OCI-LY7 (cell line): ENCODE data around the gene ARFGAP2. TPM values are rescaled to one million over a fixed set of nuclear protein-coding genes. Genes with fewer than 3 reads are reported as not detected.

ENCODE experiments used
- BruUV-seq: library from RNA; stranded (reverse); fragments of 400-500 nt; replicated peaks from 2 replicates; lab custom pipeline; 2021; lab: Mats Ljungman, UMichigan
- CTCF ChIA-PET: fragments of 300-600 bp; sonication (Branson Sonifier 250); formaldehyde crosslinking; loops from one replicate; lab custom pipeline; 2022; ENCODE audit warnings: antibody characterized with exemption; ENCODE audit not compliant: unreplicated experiment; lab: Charles Lee
- POLR2A ChIA-PET: fragments of 300-600 bp; sonication (Branson Sonifier 250); formaldehyde crosslinking; loops from one replicate; lab custom pipeline; 2022; ENCODE audit warnings: antibody characterized with exemption; lab: Charles Lee
- DNase-seq: peaks from one replicate; pipeline ENCODE4 v3.0.0-alpha.2; 2015; ENCODE audit warnings: low spot score
- H2AFZ ChIP-seq: fragments of 200-600 bp; sonication (generic), shearing (Covaris generic); 2 replicates; pipeline ENCODE4 v1.6.1; 2014; ENCODE audit warnings: mild to moderate bottlenecking, antibody characterized with exemption, low read length, moderate library complexity
- H3K27ac ChIP-seq: fragments of 200-600 bp; sonication (generic); 2 replicates; pipeline ENCODE4 v1.5.1; 2014; ENCODE audit warnings: mixed run types, low read depth, mild to moderate bottlenecking, moderate library complexity, low read length, inconsistent platforms; ENCODE audit not compliant: poor library complexity, severe bottlenecking
- H3K36me3 ChIP-seq: fragments of 200-600 bp; sonication (generic); 2 replicates; pipeline ENCODE4 v1.6.1; 2014; ENCODE audit warnings: mild to moderate bottlenecking, antibody characterized with exemption, low read length, moderate library complexity, mixed read lengths; ENCODE audit not compliant: insufficient read depth
- H3K4me1 ChIP-seq: fragments of 200-600 bp; sonication (generic); 2 replicates; pipeline ENCODE4 v1.5.1; 2014; ENCODE audit warnings: mild to moderate bottlenecking, low read length; ENCODE audit not compliant: insufficient read depth, poor library complexity, severe bottlenecking
- H3K4me2 ChIP-seq: fragments of 200-600 bp; sonication (generic); 2 replicates; pipeline ENCODE4 v1.6.1; 2014; ENCODE audit warnings: mild to moderate bottlenecking, low read length
- H3K4me3 ChIP-seq: fragments of 200-600 bp; sonication (generic); 2 replicates; pipeline ENCODE4 v1.5.1; 2014; ENCODE audit warnings: mild to moderate bottlenecking, low read depth, low read length; ENCODE audit not compliant: poor library complexity, severe bottlenecking
- H3K79me2 ChIP-seq: fragments of 200-600 bp; sonication (generic); 2 replicates; pipeline ENCODE4 v1.6.1; 2016; ENCODE audit warnings: low read depth, mild to moderate bottlenecking, low read length, moderate library complexity, mixed read lengths; ENCODE audit not compliant: insufficient read depth
- H3K9me2 ChIP-seq: fragments of 200-600 bp; sonication (generic); 2 replicates; pipeline ENCODE4 v1.6.1; 2016; ENCODE audit warnings: mild to moderate bottlenecking, low read length, mixed read lengths; ENCODE audit not compliant: insufficient read depth
- H3K9me3 ChIP-seq: fragments of 200-600 bp; sonication (generic); 2 replicates; pipeline ENCODE4 v1.6.1; 2014; ENCODE audit warnings: mild to moderate bottlenecking, mixed run types, low read length, mixed read lengths
- H4K20me1 ChIP-seq: fragments of 200-600 bp; sonication (generic); 2 replicates; pipeline ENCODE4 v1.6.1; 2014; ENCODE audit warnings: mild to moderate bottlenecking, antibody characterized with exemption, low read length, moderate library complexity, mixed read lengths; ENCODE audit not compliant: insufficient read depth
- EZH2phosphoT487 ChIP-seq: fragments of 200-600 bp; sonication (generic); IDR thresholded peaks from 2 replicates; pipeline ENCODE4 v1.6.1; 2018; ENCODE audit warnings: low read depth, borderline replicate concordance, mild to moderate bottlenecking, mixed run types, antibody characterized with exemption, low read length, moderate library complexity, mixed read lengths
- intact Hi-C: fragments of 100-400 bp; cut with micrococcal nuclease; formaldehyde crosslinking; loops from one replicate; pipeline ENCODE4 v1.10.0; 2022; ENCODE audit not compliant: unreplicated experiment
- total RNA-seq, 2 experiments: library from RNA; depleted of rRNA in 1 of 2; stranded (reverse); fragments of >200 nt in 1 of 2; shearing (Covaris generic) in 1 of 2; gene quantifications; 2 replicates each; pipeline ENCODE4 v1.2.3, GENCODE V29; 2014 to 2022
- TF ChIP-seq, protein P1 (sequence below): fragments of 200-600 bp; sonication (generic); conservative IDR thresholded peaks from 2 replicates; pipeline ENCODE4 v1.5.1; 2014; ENCODE audit warnings: mild to moderate bottlenecking, antibody characterized with exemption, low read length, moderate library complexity, mixed read lengths

ARFGAP2 gene
- total RNA-seq, 2 experiments from 2014 or later, result 116 to 135 TPM

DNA sequence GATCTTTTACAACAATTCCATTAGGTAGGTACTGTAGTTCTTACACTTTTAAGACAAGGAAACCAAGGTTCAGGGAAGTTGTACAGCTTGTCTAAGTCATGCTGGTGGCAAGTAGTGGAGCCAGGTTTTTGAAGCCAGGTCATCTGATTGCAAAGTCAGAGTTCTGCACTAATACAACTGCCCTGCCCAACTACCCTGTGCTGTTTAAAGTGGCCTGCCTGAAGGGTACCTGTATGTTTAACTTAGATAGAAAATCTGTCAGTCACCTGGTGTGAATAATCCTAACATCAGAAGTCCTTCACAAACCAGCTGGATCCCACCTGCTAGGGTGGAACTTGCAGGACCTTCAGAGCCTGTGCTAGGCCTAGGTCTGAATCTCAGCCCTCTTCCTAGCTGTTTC lies 44.2 kb downstream of the ARFGAP2 start:
- H3K4me3 ChIP-seq, result no peak overlapping the region
- no peak for DNase-seq
- CTCF ChIA-PET, result interaction anchor here (1.1 kb wide), 1 partner anchor 20 kb away, joined by 3 read pairs; no protein-coding TSS in a partner anchor
- H4K20me1 ChIP-seq, result no peaks in the 10 kb centered on the region
- POLR2A ChIA-PET, result interaction anchor here (0.6 to 2.4 kb wide), 6 partner anchors 9 to 249 kb away, joined by 3 to 10 read pairs (median 4); no protein-coding TSS in a partner anchor
- no peak overlapping the region for H2AFZ ChIP-seq
- no peak overlapping the region for H3K27ac ChIP-seq
- no peaks in the 10 kb centered on the region for H3K79me2 ChIP-seq
- no peak overlapping the region for H3K4me2 ChIP-seq
- no peaks in the 10 kb centered on the region for H3K9me3 ChIP-seq
- no TSS peak for BruUV-seq
- TF ChIP-seq, protein P1, sequence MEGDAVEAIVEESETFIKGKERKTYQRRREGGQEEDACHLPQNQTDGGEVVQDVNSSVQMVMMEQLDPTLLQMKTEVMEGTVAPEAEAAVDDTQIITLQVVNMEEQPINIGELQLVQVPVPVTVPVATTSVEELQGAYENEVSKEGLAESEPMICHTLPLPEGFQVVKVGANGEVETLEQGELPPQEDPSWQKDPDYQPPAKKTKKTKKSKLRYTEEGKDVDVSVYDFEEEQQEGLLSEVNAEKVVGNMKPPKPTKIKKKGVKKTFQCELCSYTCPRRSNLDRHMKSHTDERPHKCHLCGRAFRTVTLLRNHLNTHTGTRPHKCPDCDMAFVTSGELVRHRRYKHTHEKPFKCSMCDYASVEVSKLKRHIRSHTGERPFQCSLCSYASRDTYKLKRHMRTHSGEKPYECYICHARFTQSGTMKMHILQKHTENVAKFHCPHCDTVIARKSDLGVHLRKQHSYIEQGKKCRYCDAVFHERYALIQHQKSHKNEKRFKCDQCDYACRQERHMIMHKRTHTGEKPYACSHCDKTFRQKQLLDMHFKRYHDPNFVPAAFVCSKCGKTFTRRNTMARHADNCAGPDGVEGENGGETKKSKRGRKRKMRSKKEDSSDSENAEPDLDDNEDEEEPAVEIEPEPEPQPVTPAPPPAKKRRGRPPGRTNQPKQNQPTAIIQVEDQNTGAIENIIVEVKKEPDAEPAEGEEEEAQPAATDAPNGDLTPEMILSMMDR, result no peak
- TF ChIP-seq EZH2phosphoT487, result no peak
- H3K9me2 ChIP-seq, result no peaks in the 10 kb centered on the region
- intact Hi-C loops, result no loop called here
- peaks cover 61% of the 10 kb centered on the region for H3K4me1 ChIP-seq
- peaks cover 1% of the 10 kb centered on the region; the same call in 1 of the 2 replicates for H3K36me3 ChIP-seq

DNA sequence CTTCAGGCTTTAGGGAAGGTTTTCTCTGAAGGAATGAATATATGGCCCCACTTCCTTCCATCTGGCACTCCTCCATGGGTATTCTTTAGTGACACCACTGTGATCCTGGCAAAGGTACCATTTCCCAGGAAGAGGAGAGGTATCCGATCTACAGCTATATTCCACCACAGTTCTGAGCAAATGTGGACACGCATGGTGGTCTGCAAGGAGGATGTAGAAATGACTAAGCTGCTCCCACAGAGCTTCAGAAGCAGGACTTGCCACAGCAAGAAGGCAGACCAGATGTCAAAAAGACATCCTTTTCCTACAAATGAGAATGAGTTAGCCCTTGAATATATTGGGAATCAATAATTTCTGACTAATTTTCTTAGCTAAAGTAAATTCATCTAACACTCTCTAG lies 45.5 kb downstream of the ARFGAP2 start:
- no TSS peak for BruUV-seq
- ChIA-PET POLR2A (interaction anchor here (1.0 to 2.4 kb wide), 6 partner anchors 9 to 27 kb away, joined by 3 to 10 read pairs (median 6); no protein-coding TSS in a partner anchor), CTCF (interaction anchor here (1.1 kb wide), 1 partner anchor 11 kb away, joined by 3 read pairs; no protein-coding TSS in a partner anchor)
- intact Hi-C loops, result no loop called here
- no peaks in the 10 kb centered on the region for H4K20me1 ChIP-seq
- H3K9me2 ChIP-seq, result no peaks in the 10 kb centered on the region
- H3K4me2 ChIP-seq, result no peak overlapping the region
- no peaks in the 10 kb centered on the region for H3K36me3 ChIP-seq
- no peak for DNase-seq
- no peaks in the 10 kb centered on the region for H3K79me2 ChIP-seq
- no peak overlapping the region for H3K4me3 ChIP-seq
- H3K9me3 ChIP-seq, result no peaks in the 10 kb centered on the region
- H3K4me1 ChIP-seq, result peaks cover 74% of the 10 kb centered on the region
- no peak for TF ChIP-seq EZH2phosphoT487
- TF ChIP-seq, protein P1, result no peak
- H3K27ac ChIP-seq, result no peak overlapping the region
- no peak overlapping the region for H2AFZ ChIP-seq

DNA sequence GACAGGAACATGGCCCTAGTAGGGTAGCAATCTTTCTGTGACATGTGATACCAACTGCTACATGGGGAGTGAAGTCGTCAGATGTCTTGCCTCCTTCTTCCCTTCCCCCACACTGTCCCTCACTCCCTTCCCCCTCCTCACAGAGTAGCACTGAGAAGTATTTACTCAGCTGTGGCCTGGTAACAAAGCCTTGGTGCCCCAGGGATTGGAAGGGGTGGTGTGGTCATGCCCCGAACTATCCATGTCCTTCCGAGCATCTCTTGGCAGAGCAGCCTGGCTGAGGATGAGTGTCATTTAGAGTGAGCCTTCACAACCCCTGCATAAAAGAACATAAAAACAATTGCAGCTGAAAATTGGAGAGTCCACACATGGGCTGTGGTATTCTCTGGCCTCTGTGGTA lies 46.1 kb downstream of the ARFGAP2 start:
- Histone ChIP-seq H2AFZ (no peak overlapping the region), H3K27ac (no peak overlapping the region), H4K20me1 (no peaks in the 10 kb centered on the region), H3K4me2 (no peak overlapping the region), H3K4me1 (peaks cover 75% of the 10 kb centered on the region), H3K79me2 (no peaks in the 10 kb centered on the region), H3K9me3 (no peaks in the 10 kb centered on the region), H3K9me2 (no peaks in the 10 kb centered on the region), H3K36me3 (no peaks in the 10 kb centered on the region), H3K4me3 (no peak overlapping the region)
- intact Hi-C loops, result no loop called here
- BruUV-seq, result no TSS peak
- TF ChIP-seq, protein P1, result no peak
- TF ChIP-seq EZH2phosphoT487, result no peak
- ChIA-PET CTCF (interaction anchor here (1.1 kb wide), 1 partner anchor 11 kb away, joined by 3 read pairs; no protein-coding TSS in a partner anchor), POLR2A (interaction anchor here (1.0 to 2.4 kb wide), 5 partner anchors 10 to 26 kb away, joined by 3 to 7 read pairs (median 5); no protein-coding TSS in a partner anchor)
- DNase-seq, result no peak
